ENCODE results near the gene KCNK1.

The KCNK1 gene

GRCh38 chr1:233640179-233640578 lies 26.3 kb downstream of the KCNK1 start:
- Histone ChIP-seq H3K9ac (ENCODE audit: low read length) (no peak overlapping the region), H3K27me3 (ENCODE audit: low read depth, low read length) (no peaks in the 10 kb centered on the region), H3K4me1 (ENCODE audit: low read length) (no peaks in the 10 kb centered on the region), H3K4me2 (ENCODE audit: low read length) (no peak overlapping the region), H3K9me3 (ENCODE audit: insufficient read depth, low read length) (no peaks in the 10 kb centered on the region), H4K20me1 (ENCODE audit: insufficient read depth, low read length) (no peaks in the 10 kb centered on the region), H3K27ac (ENCODE audit: low read length) (no peak overlapping the region), H3K79me2 (ENCODE audit: low read length) (no peaks in the 10 kb centered on the region), H3K36me3 (replicated peaks; ENCODE audit: low read depth, low read length) (no peaks in the 10 kb centered on the region), H3K4me3 (ENCODE audit: low read length) (no peak overlapping the region), H2AFZ (ENCODE audit: low read depth, low read length) (no peak overlapping the region)
- no peak for TF ChIP-seq CTCF (IDR thresholded peaks at IDR 0.05; ENCODE audit: low read depth, low read length)
- no peak for TF ChIP-seq EZH2phosphoT487 (IDR thresholded peaks at IDR 0.05; ENCODE audit: low read depth)

GRCh38 chr1:233641029-233641428 lies 27.1 kb downstream of the KCNK1 start:
- Histone ChIP-seq H3K79me2 (ENCODE audit: low read length) (no peaks in the 10 kb centered on the region), H2AFZ (ENCODE audit: low read depth, low read length) (no peak overlapping the region), H3K9me3 (ENCODE audit: insufficient read depth, low read length) (no peaks in the 10 kb centered on the region), H3K4me1 (ENCODE audit: low read length) (no peaks in the 10 kb centered on the region), H4K20me1 (ENCODE audit: insufficient read depth, low read length) (no peaks in the 10 kb centered on the region), H3K27ac (ENCODE audit: low read length) (no peak overlapping the region), H3K4me3 (ENCODE audit: low read length) (no peak overlapping the region), H3K4me2 (ENCODE audit: low read length) (no peak overlapping the region), H3K36me3 (replicated peaks; ENCODE audit: low read depth, low read length) (no peaks in the 10 kb centered on the region), H3K9ac (ENCODE audit: low read length) (no peak overlapping the region), H3K27me3 (ENCODE audit: low read depth, low read length) (no peaks in the 10 kb centered on the region)
- TF ChIP-seq EZH2phosphoT487 (IDR thresholded peaks at IDR 0.05; ENCODE audit: low read depth) (no peak), CTCF (IDR thresholded peaks at IDR 0.05; ENCODE audit: low read depth, low read length) (no peak)

GRCh38 chr1:233647073-233647472 lies 33.2 kb downstream of the KCNK1 start:
- no peak overlapping the region for H3K27ac ChIP-seq (ENCODE audit: low read length)
- H3K27me3 ChIP-seq (ENCODE audit: low read depth, low read length) = no peaks in the 10 kb centered on the region
- H3K4me1 ChIP-seq (ENCODE audit: low read length) = no peaks in the 10 kb centered on the region
- TF ChIP-seq CTCF (IDR thresholded peaks at IDR 0.05; ENCODE audit: low read depth, low read length) (no peak), EZH2phosphoT487 (IDR thresholded peaks at IDR 0.05; ENCODE audit: low read depth) (no peak)
- H3K9ac ChIP-seq (ENCODE audit: low read length) = no peak overlapping the region
- no peaks in the 10 kb centered on the region for H3K9me3 ChIP-seq (ENCODE audit: insufficient read depth, low read length)
- no peaks in the 10 kb centered on the region for H4K20me1 ChIP-seq (ENCODE audit: insufficient read depth, low read length)
- H3K4me2 ChIP-seq (ENCODE audit: low read length) = no peak overlapping the region
- H3K36me3 ChIP-seq (replicated peaks; ENCODE audit: low read depth, low read length) = no peaks in the 10 kb centered on the region
- H3K79me2 ChIP-seq (ENCODE audit: low read length) = no peaks in the 10 kb centered on the region
- H3K4me3 ChIP-seq (ENCODE audit: low read length) = no peak overlapping the region
- no peak overlapping the region for H2AFZ ChIP-seq (ENCODE audit: low read depth, low read length)

- H3K27me3 ChIP-seq (ENCODE audit: low read depth, low read length) = no peaks in the 10 kb centered on the region
- no peak overlapping the region for H3K9ac ChIP-seq (ENCODE audit: low read length)
- H4K20me1 ChIP-seq (ENCODE audit: insufficient read depth, low read length) = no peaks in the 10 kb centered on the region
- no peaks in the 10 kb centered on the region for H3K9me3 ChIP-seq (ENCODE audit: insufficient read depth, low read length)
- H3K4me1 ChIP-seq (ENCODE audit: low read length) = no peaks in the 10 kb centered on the region
- H2AFZ ChIP-seq (ENCODE audit: low read depth, low read length) = no peak overlapping the region
- no peaks in the 10 kb centered on the region for H3K36me3 ChIP-seq (replicated peaks; ENCODE audit: low read depth, low read length)
- no peak overlapping the region for H3K27ac ChIP-seq (ENCODE audit: low read length)
- no peaks in the 10 kb centered on the region for H3K79me2 ChIP-seq (ENCODE audit: low read length)
- TF ChIP-seq EZH2phosphoT487 (IDR thresholded peaks at IDR 0.05; ENCODE audit: low read depth) (no peak), CTCF (IDR thresholded peaks at IDR 0.05; ENCODE audit: low read depth, low read length) (no peak)
- no peak overlapping the region for H3K4me2 ChIP-seq (ENCODE audit: low read length)
- no peak overlapping the region for H3K4me3 ChIP-seq (ENCODE audit: low read length)
Measured at GRCh38 chr1:233647636-233648035, 33.7 kb downstream of the KCNK1 start.

Measured in OCI-LY3 (cell line).